Pancreas (tissue), 10 donors: ENCODE data around the gene FAM227B. TPM values are rescaled to one million over a fixed set of nuclear protein-coding genes. Genes with fewer than 3 reads are reported as not detected.

Experiments
- ATAC-seq, 4 donors: fragments of 200-7000 bp; cut with Tn5 transposase; one replicate each; pipeline versions ENCODE4 v1.8.0 to v1.9.1; 2020; ENCODE audit warnings: mild to moderate bottlenecking in 4 of 4, moderate library complexity in 4 of 4
- DNase-seq, 6 donors: peaks; one replicate each; pipeline ENCODE4 v3.0.0-alpha.2; 2020
- FAIRE-seq: peaks from 2 replicates; lab custom pipeline; 2012; peaks lifted over from hg19 to GRCh38; lab: Jason Lieb, UNC
- H3K27ac ChIP-seq, 4 donors: fragments of 200-600 bp; sonication (generic); 1 replicate in 3 of 4; 2 replicates in 1 of 4; pipeline versions ENCODE4 v1.5.0 to v1.8.0; 2020
- H3K27me3 ChIP-seq, 4 donors: fragments of 200-600 bp; one replicate each; pipeline ENCODE4 v1.8.0; 2021
- H3K36me3 ChIP-seq, 3 donors: fragments of 200-600 bp; sonication (generic) in 1 of 3; one replicate each; pipeline versions ENCODE4 v1.5.0 to v1.8.0; 2020 to 2021
- H3K4me1 ChIP-seq, 3 donors: fragments of 200-600 bp; one replicate each; pipeline ENCODE4 v1.8.0; 2021
- H3K4me3 ChIP-seq, 4 donors: fragments of 200-600 bp; sonication (generic) in 2 of 4; one replicate each; pipeline versions ENCODE4 v1.5.0 to v1.8.0; 2020 to 2021
- H3K9me3 ChIP-seq, 4 donors: fragments of 200-600 bp; one replicate each; pipeline ENCODE4 v1.8.0; 2021
- CTCF ChIP-seq, 4 donors: fragments of 200-600 bp; sonication (generic) in 3 of 4; IDR thresholded peaks; one replicate each; pipeline versions ENCODE4 v1.5.0 to v1.8.0; 2021; ENCODE audit warnings: antibody characterized with exemption in 4 of 4
- WGBS, 2 donors: extraction: QIAGEN DNeasy Blood & Tissue Kit; methylation state at CpG; one replicate each; pipeline ENCODE4 v1.1.7; 2013; 5-methylcytosine and 5-hydroxymethylcytosine counted together
- intact Hi-C, 3 donors: fragments of 100-400 bp; cut with DNase I; formaldehyde crosslinking; loops; one replicate each; pipeline versions ENCODE4 v1.11.1 to v1.14.2; 2022
- polyA plus RNA-seq, 2 donors: library from polyadenylated mRNA; stranded (reverse); fragments of 200-250 nt; gene quantifications; one replicate each; pipeline ENCODE4 v1.2.3, GENCODE V29; 2013
- total RNA-seq, 6 donors: library from RNA; stranded (reverse); fragmentation: NEBNext Ultra II Directional in 4 of 6; extraction: Animal tissue kit (Norgen Biotek cat#: 25700) in 4 of 6; gene quantifications; one replicate each; pipeline versions ENCODE4 v1.2.1 to v1.2.4, GENCODE V29; 2021 to 2023
- donor health status: healthy with polysubstance abuse.
- donor health status: DM: no; HTN: no; CAD: no; lungs with moderate emphysema.
- donor health status: DM: no; HTN: no; CAD: no.
- donor health status: control.
- donor health status: control.
- donor health status: Bipolar disorder and iron deficiency.
- donor health status: DM: yes; HTN: yes; CAD: no.
- donor health status: DM: no; HTN: no; CAD: no.
- donor health status: DM: no; HTN: no; CAD: no.
- donor health status: DM: yes; HTN: yes; CAD: no.

The FAM227B gene
- total and polyA plus RNA-seq, 8 donors, result 3.1 to 6.5 (median 4.1) TPM

- Histone ChIP-seq H3K27ac (no peak overlapping the region), H3K9me3 (no peaks in the 10 kb centered on the region), H3K4me3 (peak overlapping the region in 1 of 4 donors; percentile 5), H3K27me3 (no peaks in the 10 kb centered on the region), H3K4me1 (no peaks in the 10 kb centered on the region), H3K36me3 (no peaks in the 10 kb centered on the region)
- 61 to 68% methylated on average over 5 of the region's 5 CpGs for WGBS, 2 donors
- no peak for DNase-seq
- FAIRE-seq, result no peak
- no peak for TF ChIP-seq CTCF (IDR thresholded peaks at IDR 0.05)
- intact Hi-C loops, result no loop called here
- peak in 2 of 4 donors; percentile 20 to 38 for ATAC-seq
Measured at GRCh38 chr15:49428409-49429095, 192.1 kb downstream of the FAM227B start.

- no peak for FAIRE-seq
Measured at GRCh38 chr15:49427372-49427771, 193.2 kb downstream of the FAM227B start.

GRCh38 chr15:49424954-49425353 lies 195.7 kb downstream of the FAM227B start:
- Histone ChIP-seq H3K36me3 (no peaks in the 10 kb centered on the region), H3K4me3 (peak overlapping the region in 1 of 4 donors; percentile 6), H3K9me3 (no peaks in the 10 kb centered on the region), H3K27me3 (no peaks in the 10 kb centered on the region), H3K4me1 (no peaks in the 10 kb centered on the region), H3K27ac (no peak overlapping the region)
- DNase-seq (no peak), FAIRE-seq (peak; percentile 78), ATAC-seq (no peak)
- intact Hi-C loops, result no loop called here
- WGBS, 2 donors, result 31 to 42% methylated on average over 1 of the region's 1 CpG
- no peak for TF ChIP-seq CTCF (IDR thresholded peaks at IDR 0.05)

More at GRCh38 chr15:49427372-49427771, 193.2 kb downstream of the FAM227B start:
- H3K4me1 ChIP-seq, result no peaks in the 10 kb centered on the region
- H3K27ac ChIP-seq, result no peak overlapping the region
- TF ChIP-seq CTCF (IDR thresholded peaks at IDR 0.05), result no peak
- intact Hi-C loops, result no loop called here
- no peak for ATAC-seq
- H3K36me3 ChIP-seq, result no peaks in the 10 kb centered on the region
- no peaks in the 10 kb centered on the region for H3K27me3 ChIP-seq
- no peaks in the 10 kb centered on the region for H3K9me3 ChIP-seq
- H3K4me3 ChIP-seq, result peak overlapping the region in 1 of 4 donors; percentile 5
- no peak for DNase-seq

- peak; percentile 29 for FAIRE-seq
- no peak for DNase-seq
- intact Hi-C loops, result no loop called here
- H3K4me1 ChIP-seq, result no peaks in the 10 kb centered on the region
- H3K9me3 ChIP-seq, result no peaks in the 10 kb centered on the region
- H3K27ac ChIP-seq, result no peak overlapping the region
- no peak for TF ChIP-seq CTCF (IDR thresholded peaks at IDR 0.05)
- H3K36me3 ChIP-seq, result no peaks in the 10 kb centered on the region
- no peaks in the 10 kb centered on the region for H3K27me3 ChIP-seq
- 48 to 54% methylated on average over 6 of the region's 6 CpGs for WGBS, 2 donors
- peak in 1 of 4 donors; percentile 22 for ATAC-seq
- H3K4me3 ChIP-seq, result peak overlapping the region in 1 of 4 donors; percentile 2
Measured at GRCh38 chr15:49423901-49424550, 196.6 kb downstream of the FAM227B start.

- no peaks in the 10 kb centered on the region for H3K27me3 ChIP-seq
- no peaks in the 10 kb centered on the region for H3K4me1 ChIP-seq
- no peaks in the 10 kb centered on the region for H3K36me3 ChIP-seq
- intact Hi-C loops, result no loop called here
- H3K27ac ChIP-seq, result no peak within 1 kb of the TSS
- TF ChIP-seq CTCF (IDR thresholded peaks at IDR 0.05), result no peak
- ATAC-seq (peak in 3 of 4 donors; percentile 52 to 63 (median 63)), DNase-seq (no peak), FAIRE-seq (no peak)
- H3K9me3 ChIP-seq, result no peaks in the 10 kb centered on the region
- WGBS, 2 donors, result 63 to 68% methylated on average over 4 of the region's 4 CpGs
- H3K4me3 ChIP-seq, result peak within 1 kb of the TSS in 1 of 4 donors; percentile 22
Measured at GRCh38 chr15:49423021-49423420, 197.6 kb downstream of the FAM227B start, which contains the start of gene FGF7. TSS of gene FGF7 (plus strand) at chr15:49423242. CDS start at chr15:49424298, 1,056 bp downstream.
